ENCODE results near the gene SORBS1.

DNA sequence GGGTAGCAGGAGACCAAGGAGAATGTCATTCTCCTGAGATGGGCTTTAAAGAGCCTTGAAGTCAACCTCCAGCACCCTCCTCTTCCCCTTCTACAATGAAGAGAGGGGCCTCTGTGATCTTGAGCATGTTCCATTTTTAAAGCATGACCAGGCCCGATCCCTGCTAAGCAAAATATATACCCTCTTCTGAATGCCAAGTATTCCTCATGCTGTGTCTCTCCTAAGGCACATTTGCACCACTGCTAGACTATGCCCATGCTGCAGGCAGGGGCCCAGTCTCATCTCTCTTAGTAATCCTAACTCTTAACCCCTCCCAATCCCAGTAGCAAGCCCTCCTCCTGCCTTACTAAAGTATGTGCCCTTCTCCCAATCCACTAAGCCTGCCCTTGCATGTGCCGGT lies 18.4 kb downstream of the SORBS1 start:
- no peak for TF ChIP-seq POLR2A (IDR thresholded peaks at IDR 0.05)
- TF ChIP-seq, protein P1, sequence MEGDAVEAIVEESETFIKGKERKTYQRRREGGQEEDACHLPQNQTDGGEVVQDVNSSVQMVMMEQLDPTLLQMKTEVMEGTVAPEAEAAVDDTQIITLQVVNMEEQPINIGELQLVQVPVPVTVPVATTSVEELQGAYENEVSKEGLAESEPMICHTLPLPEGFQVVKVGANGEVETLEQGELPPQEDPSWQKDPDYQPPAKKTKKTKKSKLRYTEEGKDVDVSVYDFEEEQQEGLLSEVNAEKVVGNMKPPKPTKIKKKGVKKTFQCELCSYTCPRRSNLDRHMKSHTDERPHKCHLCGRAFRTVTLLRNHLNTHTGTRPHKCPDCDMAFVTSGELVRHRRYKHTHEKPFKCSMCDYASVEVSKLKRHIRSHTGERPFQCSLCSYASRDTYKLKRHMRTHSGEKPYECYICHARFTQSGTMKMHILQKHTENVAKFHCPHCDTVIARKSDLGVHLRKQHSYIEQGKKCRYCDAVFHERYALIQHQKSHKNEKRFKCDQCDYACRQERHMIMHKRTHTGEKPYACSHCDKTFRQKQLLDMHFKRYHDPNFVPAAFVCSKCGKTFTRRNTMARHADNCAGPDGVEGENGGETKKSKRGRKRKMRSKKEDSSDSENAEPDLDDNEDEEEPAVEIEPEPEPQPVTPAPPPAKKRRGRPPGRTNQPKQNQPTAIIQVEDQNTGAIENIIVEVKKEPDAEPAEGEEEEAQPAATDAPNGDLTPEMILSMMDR (IDR thresholded peaks at IDR 0.05), result no peak
- no peak for TF ChIP-seq POLR2AphosphoS5 (IDR thresholded peaks at IDR 0.05; ENCODE audit: insufficient read depth in 1 of 2, low read depth in 1 of 2)
